AG09309 (cell line): ENCODE data around the gene ATP8A2.

Experiments used
- DNase-seq: peaks from one replicate; pipeline ENCODE4 v3.0.0-alpha.2; 2010; ENCODE audit warnings: low read depth
- H3K4me3 ChIP-seq: 2 replicates; pipeline ENCODE4 v1.5.1; 2011; ENCODE audit warnings: mild to moderate bottlenecking, low read depth, low read length, moderate library complexity; ENCODE audit not compliant: control insufficient read depth
- CTCF ChIP-seq: IDR thresholded peaks from 2 replicates; pipeline ENCODE4 v1.5.1; 2011; ENCODE audit warnings: mild to moderate bottlenecking, low read depth, low read length, inconsistent platforms; ENCODE audit not compliant: insufficient read depth, control insufficient read depth; ENCODE audit errors: missing control alignments

ATP8A2 gene

DNA sequence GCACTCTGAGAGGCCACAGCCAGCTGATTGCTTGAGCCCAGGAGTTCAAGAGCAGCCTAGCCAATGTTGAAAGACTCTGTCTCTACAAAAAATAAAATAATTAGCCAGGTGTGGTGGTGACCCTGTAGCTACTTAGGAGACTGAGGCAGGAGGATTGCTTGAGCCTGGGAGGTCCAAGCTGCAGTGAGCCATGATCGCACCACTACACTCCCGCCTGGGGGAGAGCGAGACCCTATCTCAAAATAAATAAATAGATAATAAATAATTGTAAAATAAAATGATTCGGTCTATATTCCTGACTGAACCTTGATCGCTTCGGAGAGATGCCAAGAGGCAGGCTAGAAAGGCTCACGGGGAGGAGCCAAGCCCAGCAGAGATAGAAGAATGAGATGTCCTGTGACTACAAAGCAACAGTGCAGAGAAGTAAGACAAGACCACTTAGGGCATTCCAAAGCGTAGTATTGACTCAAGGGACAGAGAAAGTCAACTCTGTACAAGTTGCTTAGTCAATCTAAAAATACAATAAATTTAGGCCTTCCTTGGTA, 667.2 kb downstream of the ATP8A2 start:
- no peak for DNase-seq
- H3K4me3 ChIP-seq, result no peak overlapping the region
- TF ChIP-seq CTCF, result no peak

DNA sequence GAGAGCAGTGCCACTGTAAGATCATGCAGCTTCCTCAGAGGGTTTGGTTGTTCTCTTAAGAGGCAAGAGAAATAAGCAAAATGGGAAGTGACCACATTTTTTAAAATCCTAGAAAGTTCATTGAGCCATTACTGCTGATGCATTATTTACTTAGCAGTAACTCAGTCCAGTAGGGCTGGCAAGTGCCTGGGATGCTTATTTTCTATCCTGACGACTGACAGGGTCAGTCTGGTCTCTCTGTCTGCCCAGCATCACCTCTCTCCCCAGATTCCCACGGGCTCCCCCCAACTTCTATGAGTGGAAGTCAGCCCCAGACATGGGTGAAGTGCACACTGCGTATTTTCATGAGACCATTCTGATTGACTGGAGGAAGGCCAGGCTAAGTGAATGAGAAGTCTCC, 669.7 kb downstream of the ATP8A2 start:
- DNase-seq, result no peak
- TF ChIP-seq CTCF, result no peak
- H3K4me3 ChIP-seq, result no peak overlapping the region

DNA sequence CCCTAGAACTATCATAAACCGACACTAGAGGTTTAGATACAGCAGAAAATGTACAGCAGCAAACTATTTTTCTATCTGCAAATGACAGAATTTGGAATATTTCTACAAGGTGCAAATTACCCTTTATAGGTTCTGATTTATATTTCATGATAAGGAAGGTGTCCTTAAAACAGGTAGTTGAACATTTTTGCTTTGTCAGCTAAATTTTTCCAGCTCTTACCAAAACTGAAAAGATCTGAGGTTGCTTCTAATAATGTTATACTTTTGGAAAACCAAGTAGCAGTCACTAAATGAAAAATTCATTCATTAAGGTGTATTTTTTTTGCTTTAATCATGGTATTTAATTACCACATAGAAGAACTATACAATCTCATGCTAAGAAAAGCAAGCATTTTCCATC, 671.0 kb downstream of the ATP8A2 start:
- no peak overlapping the region for H3K4me3 ChIP-seq
- TF ChIP-seq CTCF, result no peak
- no peak for DNase-seq

GRCh38 chr13:26045142-26045541, 673.4 kb downstream of the ATP8A2 start:
- no peak overlapping the region for H3K4me3 ChIP-seq
- no peak for TF ChIP-seq CTCF
- DNase-seq, result no peak

GRCh38 chr13:26046639-26047038, 674.9 kb downstream of the ATP8A2 start:
- TF ChIP-seq CTCF, result no peak
- DNase-seq, result no peak
- H3K4me3 ChIP-seq, result no peak overlapping the region

- no peak for TF ChIP-seq CTCF
- no peak for DNase-seq
- no peak overlapping the region for H3K4me3 ChIP-seq
These were observed 675.3 kb downstream of the ATP8A2 start for GRCh38 chr13:26047040-26047439.

DNA sequence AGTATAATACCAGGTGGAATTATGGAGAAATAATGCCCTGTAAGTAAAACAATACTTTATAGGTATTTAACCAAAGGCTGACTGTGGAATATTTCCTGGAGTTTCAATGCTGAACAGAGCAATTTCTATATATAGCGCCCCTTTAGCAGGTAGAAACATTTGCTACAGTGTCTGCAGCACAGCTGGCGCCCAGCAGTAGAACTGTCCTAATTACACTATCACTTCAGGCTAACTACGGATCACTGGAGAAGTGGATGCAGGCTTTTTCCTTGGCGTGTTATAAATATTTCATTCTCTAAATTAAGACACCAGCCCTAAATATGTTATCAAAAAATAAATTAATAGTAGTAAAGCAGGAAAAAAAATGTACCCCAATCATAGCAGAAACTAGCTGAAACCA, 677.0 kb downstream of the ATP8A2 start:
- TF ChIP-seq CTCF, result no peak
- no peak for DNase-seq
- no peak overlapping the region for H3K4me3 ChIP-seq
